Activated CD8-positive, alpha-beta memory T cell treated with anti-CD3 and anti-CD28 coated beads, Interleukin-2, amount 10 ng/mL, durations not matched to agents 7 days and 5 days (primary cell): ENCODE results near the gene TMEM184B. TPM values are rescaled to one million over a fixed set of nuclear protein-coding genes. Genes with fewer than 3 reads are reported as not detected.

ENCODE experiments used
- ATAC-seq: fragments of 150-1000 bp; cut with Tn5 transposase; one replicate; pipeline ENCODE4 v1.10.0; 2021; ENCODE audit warnings: moderate library complexity
- CTCF ChIA-PET: fragments of 350-600 bp; sonication (Branson Sonifier 250); formaldehyde crosslinking; loops from one replicate; lab custom pipeline; 2021; ENCODE audit warnings: antibody characterized with exemption; lab: Charles Lee
- DNase-seq: peaks from one replicate; pipeline ENCODE4 v3.0.0-alpha.2; 2020
- H3K27ac Mint-ChIP-seq: one replicate; pipeline ENCODE4 v1.8.0; 2021; ENCODE audit warnings: mild to moderate bottlenecking, mixed read lengths
- H3K27me3 Mint-ChIP-seq: one replicate; pipeline ENCODE4 v1.8.0; 2021; ENCODE audit warnings: mixed read lengths
- H3K36me3 Mint-ChIP-seq: one replicate; pipeline ENCODE4 v1.8.0; 2021; ENCODE audit warnings: mild to moderate bottlenecking, mixed read lengths
- H3K4me1 Mint-ChIP-seq: one replicate; pipeline ENCODE4 v1.8.0; 2021; ENCODE audit warnings: mixed read lengths
- H3K4me3 Mint-ChIP-seq: one replicate; pipeline ENCODE4 v1.8.0; 2021; ENCODE audit warnings: mild to moderate bottlenecking, moderate library complexity, mixed read lengths
- H3K9me3 Mint-ChIP-seq: one replicate; pipeline ENCODE4 v1.8.0; 2022; ENCODE audit warnings: low read depth, mixed read lengths
- total RNA-seq, 2 experiments: library from RNA; stranded (reverse); gene quantifications; one replicate each; pipeline ENCODE4 v1.2.3, GENCODE V29; 2021

The TMEM184B gene
- total RNA-seq, 2 experiments from 2014 or later: 29.8 to 35.5 TPM

DNA sequence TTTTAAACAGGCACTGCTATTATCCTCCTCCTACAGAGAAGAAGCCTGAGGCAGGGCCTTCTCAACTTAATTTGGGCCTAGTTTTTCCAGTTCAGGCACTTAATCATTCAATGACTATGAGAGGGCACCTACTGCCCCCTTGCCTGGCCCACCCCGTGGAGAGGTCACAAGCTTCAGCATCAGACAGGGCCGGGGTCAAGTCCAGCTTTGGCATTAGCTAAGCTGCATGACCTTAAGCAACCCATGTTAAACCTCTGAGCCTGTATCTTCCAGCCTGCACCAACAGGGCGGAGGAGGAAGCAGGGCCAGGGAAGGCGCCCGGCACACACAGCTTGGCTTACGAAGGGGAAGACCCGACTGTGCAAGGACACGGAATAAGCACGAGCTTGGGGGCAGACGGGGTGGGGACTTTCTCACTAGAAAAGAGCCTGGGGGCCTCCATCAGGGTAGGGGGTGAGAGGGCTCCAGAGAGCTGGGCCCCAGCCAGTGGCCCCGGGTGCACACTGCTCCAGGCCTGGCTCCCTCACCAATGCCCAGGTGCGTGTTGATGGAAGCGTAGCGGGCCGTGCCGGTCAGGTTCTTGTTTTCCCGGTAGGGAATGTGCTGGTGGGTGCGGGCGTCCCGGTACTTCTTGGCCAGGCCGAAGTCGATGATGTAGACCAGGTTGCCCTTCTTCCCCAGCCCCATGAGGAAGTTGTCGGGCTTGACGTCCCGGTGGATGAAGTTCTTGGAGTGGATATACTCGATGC is 27.6 kb upstream of the TMEM184B start:
- no peak overlapping the region for H3K27ac Mint-ChIP-seq
- H3K4me3 Mint-ChIP-seq: no peak overlapping the region
- CTCF ChIA-PET: no interaction called here
- no peak for DNase-seq
- no peaks in the 10 kb centered on the region for H3K9me3 Mint-ChIP-seq
- ATAC-seq: no peak
- H3K27me3 Mint-ChIP-seq: no peaks in the 10 kb centered on the region
- H3K4me1 Mint-ChIP-seq: peaks cover 3% of the 10 kb centered on the region
- H3K36me3 Mint-ChIP-seq: peaks cover 21% of the 10 kb centered on the region

DNA sequence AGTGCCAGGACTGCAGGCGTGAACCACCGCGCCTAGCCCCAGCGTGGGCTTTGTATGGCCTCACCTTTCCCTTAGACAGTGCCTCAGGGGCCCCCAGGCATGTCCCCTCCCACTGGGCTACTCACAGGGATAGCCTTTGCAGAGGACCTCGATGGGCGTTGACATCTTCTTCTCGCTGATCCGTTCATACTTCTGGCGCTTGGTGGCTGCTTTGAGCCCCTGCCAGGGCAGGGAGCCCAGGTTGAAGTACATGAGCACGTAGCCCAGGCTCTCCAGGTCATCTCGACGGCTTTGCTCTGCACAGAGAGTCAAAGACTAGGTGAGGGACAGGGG is 26.9 kb upstream of the TMEM184B start:
- CTCF ChIA-PET: no interaction called here
- peaks cover 20% of the 10 kb centered on the region for H3K36me3 Mint-ChIP-seq
- no peaks in the 10 kb centered on the region for H3K27me3 Mint-ChIP-seq
- no peak overlapping the region for H3K4me3 Mint-ChIP-seq
- ATAC-seq (no peak), DNase-seq (no peak)
- H3K4me1 Mint-ChIP-seq: peaks cover 2% of the 10 kb centered on the region
- no peak overlapping the region for H3K27ac Mint-ChIP-seq
- no peaks in the 10 kb centered on the region for H3K9me3 Mint-ChIP-seq

DNA sequence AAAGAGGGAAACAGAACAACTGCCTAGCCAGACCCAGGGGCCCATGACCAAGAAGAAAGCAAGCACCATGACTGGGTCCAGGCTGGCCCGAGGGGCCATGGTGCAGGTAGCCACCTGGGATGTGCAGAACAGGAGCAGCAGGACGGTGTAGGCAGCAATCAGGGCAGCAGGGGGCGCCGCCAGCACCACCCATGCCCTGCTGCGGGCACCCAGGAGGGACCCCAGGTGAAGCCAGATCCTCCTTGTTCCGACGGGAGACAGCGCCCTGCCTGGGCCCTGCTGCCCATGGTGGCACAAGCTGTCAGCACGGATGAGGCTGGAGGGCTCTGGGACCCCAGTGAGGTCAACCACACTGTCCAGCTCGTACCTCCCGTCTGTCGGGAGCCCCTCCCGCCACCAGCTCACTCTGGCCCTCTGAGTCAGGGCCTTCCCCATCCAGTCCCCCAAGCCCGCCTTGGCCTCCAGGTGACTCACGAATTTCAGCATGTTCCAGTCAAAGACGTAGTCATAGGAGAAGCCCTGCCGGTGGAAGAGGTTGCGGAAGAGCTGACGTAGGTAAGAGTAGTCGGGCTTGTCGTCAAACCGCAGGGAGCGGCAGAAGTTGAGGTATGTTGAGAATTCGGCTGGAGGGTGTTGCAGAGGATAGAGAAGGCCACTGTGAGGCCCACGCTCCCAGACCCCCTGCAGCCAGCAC is 25.6 kb upstream of the TMEM184B start:
- no peak overlapping the region for H3K4me3 Mint-ChIP-seq
- ATAC-seq: no peak

DNA sequence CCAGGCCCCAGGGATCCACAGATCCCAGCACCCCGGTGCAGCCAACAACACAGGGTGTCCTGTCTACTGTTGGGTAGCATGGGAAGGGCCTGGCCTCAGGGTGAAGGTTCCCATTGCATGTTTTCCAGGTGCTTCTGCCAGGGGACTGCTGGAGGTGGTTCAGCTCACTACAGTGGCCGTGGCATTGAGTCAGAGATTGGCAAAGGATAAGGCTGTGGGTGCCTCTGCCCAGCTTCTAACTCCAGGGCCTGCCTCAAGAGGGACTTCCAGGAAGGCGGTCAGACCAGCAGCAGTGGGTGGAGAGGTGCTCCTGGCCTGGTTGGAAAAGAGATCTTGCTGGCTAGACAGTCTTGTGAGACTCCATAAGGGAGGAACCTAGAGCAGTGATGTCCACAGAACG is 23.6 kb upstream of the TMEM184B start:
- no peak overlapping the region for H3K4me3 Mint-ChIP-seq
- no peaks in the 10 kb centered on the region for H3K9me3 Mint-ChIP-seq
- no peak for DNase-seq
- CTCF ChIA-PET: interaction anchor here (0.7 to 1.4 kb wide), 2 partner anchors 21 to 49 kb away, joined by 3 read pairs; no protein-coding TSS in a partner anchor
- no peak for ATAC-seq
- H3K4me1 Mint-ChIP-seq: no peaks in the 10 kb centered on the region
- H3K27ac Mint-ChIP-seq: no peak overlapping the region
- H3K27me3 Mint-ChIP-seq: no peaks in the 10 kb centered on the region
- H3K36me3 Mint-ChIP-seq: peaks cover 14% of the 10 kb centered on the region

More for the DNA sequence above, 25.6 kb upstream of the TMEM184B start:
- H3K9me3 Mint-ChIP-seq: no peaks in the 10 kb centered on the region
- no peaks in the 10 kb centered on the region for H3K27me3 Mint-ChIP-seq
- H3K36me3 Mint-ChIP-seq: peaks cover 18% of the 10 kb centered on the region
- H3K27ac Mint-ChIP-seq: no peak overlapping the region
- no peaks in the 10 kb centered on the region for H3K4me1 Mint-ChIP-seq
- peak; percentile 47 for DNase-seq
- CTCF ChIA-PET: interaction anchor here (0.6 to 1.2 kb wide), 3 partner anchors 14 to 26 kb away, joined by 3 read pairs; partner anchors contain the start of gene TMEM184B

DNA sequence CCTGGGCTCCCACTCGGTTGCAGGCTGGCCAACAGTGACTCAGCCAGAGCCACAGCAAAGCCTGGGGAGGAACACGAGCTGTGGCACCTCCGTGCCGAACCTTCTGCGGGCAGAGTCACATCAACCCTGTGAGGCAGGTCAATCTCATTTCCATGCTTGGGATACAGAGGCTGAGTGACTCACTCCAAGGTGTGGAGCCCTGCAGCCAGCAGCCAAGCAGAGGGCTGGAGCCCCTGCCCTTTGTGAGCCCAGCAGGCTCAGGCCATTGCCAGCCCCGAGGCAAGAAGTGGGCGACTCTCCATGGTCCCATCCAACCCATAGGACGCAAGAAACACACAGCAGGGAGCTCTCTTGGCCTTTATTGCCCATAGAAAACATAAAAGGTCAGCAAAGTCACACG is 23.1 kb upstream of the TMEM184B start:
- Mint-ChIP-seq H3K4me3 (no peak overlapping the region), H3K4me1 (no peaks in the 10 kb centered on the region), H3K9me3 (no peaks in the 10 kb centered on the region), H3K27me3 (no peaks in the 10 kb centered on the region), H3K27ac (no peak overlapping the region), H3K36me3 (peaks cover 14% of the 10 kb centered on the region)
- CTCF ChIA-PET: interaction anchor here (0.6 to 1.4 kb wide), 2 partner anchors 22 to 294 kb away, joined by 3 read pairs; no protein-coding TSS in a partner anchor
- ATAC-seq (no peak), DNase-seq (no peak)

DNA sequence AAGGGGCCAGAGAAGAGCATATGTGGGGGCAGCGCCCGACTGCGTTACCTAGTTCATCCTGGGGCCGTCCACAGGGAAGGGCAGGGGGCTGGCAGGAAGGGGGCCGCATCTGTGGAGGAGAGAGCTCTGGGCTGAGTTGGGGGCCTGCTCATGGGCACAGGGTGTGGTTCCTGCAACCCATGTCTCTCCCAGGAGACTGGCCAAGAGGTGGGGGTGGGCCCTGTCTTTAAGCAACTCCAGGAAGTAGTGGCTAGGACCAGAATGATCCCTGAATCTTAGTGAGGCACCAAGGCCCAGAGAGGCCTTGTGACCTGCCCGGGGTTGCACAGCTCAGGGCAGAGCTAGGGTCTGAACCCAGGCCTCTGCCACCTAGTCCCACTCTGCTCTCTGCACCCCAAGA is 22.5 kb upstream of the TMEM184B start:
- CTCF ChIA-PET: interaction anchor here (0.6 to 1.4 kb wide), 3 partner anchors 22 to 295 kb away, joined by 3 read pairs; no protein-coding TSS in a partner anchor
- Mint-ChIP-seq H3K4me3 (no peak overlapping the region), H3K9me3 (no peaks in the 10 kb centered on the region), H3K36me3 (peaks cover 14% of the 10 kb centered on the region), H3K27me3 (no peaks in the 10 kb centered on the region), H3K4me1 (no peaks in the 10 kb centered on the region), H3K27ac (no peak overlapping the region)
- DNase-seq (no peak), ATAC-seq (no peak)

DNA sequence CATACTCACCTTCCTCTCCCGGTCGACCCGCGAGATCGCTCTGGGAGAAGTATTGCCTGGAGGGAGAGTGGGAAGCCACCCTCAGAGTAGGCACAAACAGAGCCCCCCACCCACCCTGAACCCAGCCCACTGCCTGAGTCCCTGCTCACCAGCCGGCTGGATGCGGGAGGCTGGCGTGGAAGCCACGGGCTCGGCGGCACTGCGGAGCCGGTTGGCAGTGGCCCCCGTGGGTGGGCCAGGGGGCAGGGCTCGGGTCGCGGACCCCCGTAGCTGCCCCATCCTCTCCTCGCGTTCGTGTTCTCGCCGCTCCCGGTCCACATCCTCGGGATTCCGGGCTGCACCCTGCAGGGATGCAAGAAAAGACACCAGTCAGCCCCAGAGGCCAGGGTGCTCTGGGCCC is 21.4 kb upstream of the TMEM184B start:
- CTCF ChIA-PET: no interaction called here
- no peak for ATAC-seq
- no peak overlapping the region for H3K4me3 Mint-ChIP-seq
- no peaks in the 10 kb centered on the region for H3K9me3 Mint-ChIP-seq
- H3K36me3 Mint-ChIP-seq: peaks cover 11% of the 10 kb centered on the region
- no peak overlapping the region for H3K27ac Mint-ChIP-seq
- H3K27me3 Mint-ChIP-seq: no peaks in the 10 kb centered on the region
- DNase-seq: no peak
- H3K4me1 Mint-ChIP-seq: no peaks in the 10 kb centered on the region

DNA sequence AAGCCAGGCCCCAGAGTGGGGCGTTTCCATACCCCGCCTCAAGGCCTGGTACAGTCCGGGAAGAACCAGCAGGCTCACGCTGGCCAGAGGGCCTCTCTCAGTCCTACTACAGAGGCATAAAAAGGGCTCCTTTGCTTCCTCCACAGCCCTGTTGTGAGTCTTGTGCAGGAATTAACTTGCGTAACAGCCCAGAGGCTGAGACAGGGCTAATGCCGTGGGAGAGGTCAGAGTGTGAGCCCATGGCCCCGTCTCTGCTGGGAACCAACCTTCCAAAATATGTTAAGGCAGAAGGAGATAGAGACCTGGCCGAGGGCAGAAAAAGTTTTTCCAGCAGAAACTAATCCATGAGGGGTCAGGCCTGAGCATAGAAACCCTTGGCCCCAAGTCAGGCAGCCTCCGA is 19.9 kb upstream of the TMEM184B start:
- H3K27ac Mint-ChIP-seq: no peak overlapping the region
- H3K27me3 Mint-ChIP-seq: no peaks in the 10 kb centered on the region
- H3K4me3 Mint-ChIP-seq: no peak overlapping the region
- H3K9me3 Mint-ChIP-seq: no peaks in the 10 kb centered on the region
- no peaks in the 10 kb centered on the region for H3K4me1 Mint-ChIP-seq
- H3K36me3 Mint-ChIP-seq: peaks cover 7% of the 10 kb centered on the region
- DNase-seq (no peak), ATAC-seq (no peak)
- CTCF ChIA-PET: no interaction called here

DNA sequence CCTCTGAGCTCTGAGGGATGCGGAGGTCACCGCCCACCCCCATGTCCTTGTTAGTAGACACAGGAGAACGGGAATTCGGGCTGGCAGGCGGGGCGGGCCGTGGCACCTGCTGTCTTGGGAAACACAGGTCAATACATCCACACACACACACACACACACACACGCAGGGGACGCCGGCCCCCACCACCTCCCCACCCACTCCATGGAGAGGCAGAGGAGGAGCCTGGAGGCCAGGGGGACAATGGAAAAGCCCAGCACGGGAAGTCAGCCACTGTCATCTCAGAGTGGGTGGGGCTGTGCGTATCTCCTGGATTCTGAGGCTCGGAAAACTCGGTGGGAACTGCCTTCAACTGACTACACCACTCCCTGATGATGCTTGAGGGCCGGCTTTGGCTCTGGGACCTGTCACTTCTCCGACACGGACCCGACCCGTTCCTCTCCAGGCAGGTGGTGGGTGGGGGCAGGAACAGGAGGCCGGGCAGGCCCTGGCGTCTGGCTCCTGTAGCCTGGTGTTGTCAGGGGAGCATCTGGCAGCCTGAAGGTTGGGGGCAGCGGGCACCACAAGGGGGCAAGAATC is 18.5 kb upstream of the TMEM184B start:
- H3K4me1 Mint-ChIP-seq: no peaks in the 10 kb centered on the region
- peaks cover 3% of the 10 kb centered on the region for H3K36me3 Mint-ChIP-seq
- no peaks in the 10 kb centered on the region for H3K27me3 Mint-ChIP-seq
- DNase-seq (no peak), ATAC-seq (no peak)
- no peak overlapping the region for H3K27ac Mint-ChIP-seq
- H3K4me3 Mint-ChIP-seq: no peak overlapping the region
- no peaks in the 10 kb centered on the region for H3K9me3 Mint-ChIP-seq
- CTCF ChIA-PET: no interaction called here

DNA sequence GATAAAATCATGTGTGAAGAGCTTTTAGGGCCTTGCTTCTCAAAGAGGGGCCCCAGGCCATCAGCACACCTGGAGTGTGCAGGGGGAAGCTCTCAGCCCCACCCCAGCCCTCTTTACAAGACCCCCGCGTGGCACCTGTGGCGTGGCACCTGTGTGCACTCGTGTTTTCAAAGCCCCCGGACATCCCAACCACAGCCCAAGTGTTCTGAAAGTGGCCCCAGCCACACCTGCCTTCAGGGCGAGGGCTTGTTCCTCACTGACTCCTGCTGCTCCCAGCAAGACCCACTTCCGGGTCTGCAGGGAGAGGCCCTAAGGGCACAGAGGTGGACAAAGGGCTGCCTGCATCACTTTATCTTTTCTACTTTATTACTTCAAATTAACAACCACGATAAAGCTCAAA is 17.5 kb upstream of the TMEM184B start:
- Mint-ChIP-seq H3K36me3 (peaks cover 3% of the 10 kb centered on the region), H3K27ac (no peak overlapping the region), H3K4me3 (no peak overlapping the region), H3K27me3 (no peaks in the 10 kb centered on the region), H3K9me3 (no peaks in the 10 kb centered on the region), H3K4me1 (no peaks in the 10 kb centered on the region)
- no peak for ATAC-seq
- no peak for DNase-seq
- CTCF ChIA-PET: interaction anchor here (1.4 kb wide), 1 partner anchor 48 kb away, joined by 3 read pairs; no protein-coding TSS in a partner anchor

DNA sequence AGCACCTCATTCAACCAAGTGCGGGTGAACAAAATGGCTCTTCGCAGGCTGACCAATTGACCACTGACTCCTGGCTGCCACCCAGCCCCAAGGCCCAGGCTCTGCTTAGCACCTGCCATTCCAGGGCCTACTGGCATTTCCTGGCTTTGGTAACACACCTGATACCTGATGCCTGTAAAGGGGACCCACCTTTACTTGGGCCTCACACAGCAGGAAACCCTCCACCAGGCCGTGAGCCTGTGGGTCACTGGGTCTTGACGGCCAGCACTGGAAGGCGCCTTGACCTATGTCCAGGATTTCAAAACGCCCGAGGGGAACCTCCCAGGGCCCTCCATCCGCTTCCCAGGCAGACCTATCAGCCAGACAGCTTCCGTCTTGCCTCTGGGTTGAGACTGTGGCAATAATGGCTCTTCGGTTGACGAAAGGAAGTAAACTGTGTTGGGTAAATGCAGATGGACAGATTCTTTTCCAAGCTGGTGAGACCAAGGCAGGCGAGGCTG is 16.8 kb upstream of the TMEM184B start:
- no peak for DNase-seq
- Mint-ChIP-seq H3K4me3 (no peak overlapping the region), H3K9me3 (no peaks in the 10 kb centered on the region), H3K4me1 (no peaks in the 10 kb centered on the region), H3K36me3 (peaks cover 3% of the 10 kb centered on the region), H3K27ac (no peak overlapping the region), H3K27me3 (no peaks in the 10 kb centered on the region)
- ATAC-seq: no peak
- CTCF ChIA-PET: interaction anchor here (1.4 kb wide), 2 partner anchors 47 to 60 kb away, joined by 3 read pairs; no protein-coding TSS in a partner anchor

DNA sequence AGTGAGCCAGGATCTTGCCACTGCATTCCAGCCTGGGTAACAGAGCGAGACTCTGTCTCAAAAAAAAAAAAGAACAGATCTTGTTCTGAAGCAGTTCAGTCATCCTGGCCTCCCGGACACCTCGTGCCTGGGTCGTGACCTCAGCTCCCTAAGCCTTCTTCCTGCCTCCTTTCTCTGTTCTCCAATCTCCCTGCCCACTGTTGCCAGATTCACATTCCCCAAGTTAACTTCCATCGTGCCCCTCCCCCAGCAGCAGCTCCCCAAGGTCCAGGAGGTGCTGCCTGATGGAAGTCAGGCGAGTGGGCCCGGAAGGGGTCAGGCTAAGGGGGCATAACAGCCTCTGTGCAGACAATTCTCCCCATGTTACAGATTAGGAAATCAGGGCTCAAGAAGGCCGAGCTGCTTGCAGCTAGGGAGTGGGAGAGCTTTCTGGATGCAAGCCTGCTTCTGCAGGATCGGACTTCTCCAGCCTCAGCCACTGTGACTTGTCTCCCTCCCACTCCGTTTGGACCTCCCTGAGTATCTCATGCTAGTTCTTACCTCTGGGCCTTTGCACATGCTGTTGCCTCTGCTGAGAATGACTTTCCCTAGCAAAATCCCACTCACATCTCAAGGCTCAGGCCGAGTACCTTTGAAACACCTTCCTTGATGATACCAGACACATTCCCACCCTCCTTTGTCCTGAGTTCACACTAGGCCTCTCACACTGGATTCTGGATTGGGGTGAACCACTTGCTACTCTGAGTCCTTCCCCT is 14.3 kb upstream of the TMEM184B start:
- CTCF ChIA-PET: interaction anchor here (1.4 kb wide), 1 partner anchor 21 kb away, joined by 3 read pairs; no protein-coding TSS in a partner anchor
- Mint-ChIP-seq H3K27me3 (no peaks in the 10 kb centered on the region), H3K36me3 (peaks cover 3% of the 10 kb centered on the region), H3K4me1 (no peaks in the 10 kb centered on the region), H3K9me3 (no peaks in the 10 kb centered on the region), H3K4me3 (no peak overlapping the region), H3K27ac (no peak overlapping the region)
- DNase-seq (no peak), ATAC-seq (no peak)

DNA sequence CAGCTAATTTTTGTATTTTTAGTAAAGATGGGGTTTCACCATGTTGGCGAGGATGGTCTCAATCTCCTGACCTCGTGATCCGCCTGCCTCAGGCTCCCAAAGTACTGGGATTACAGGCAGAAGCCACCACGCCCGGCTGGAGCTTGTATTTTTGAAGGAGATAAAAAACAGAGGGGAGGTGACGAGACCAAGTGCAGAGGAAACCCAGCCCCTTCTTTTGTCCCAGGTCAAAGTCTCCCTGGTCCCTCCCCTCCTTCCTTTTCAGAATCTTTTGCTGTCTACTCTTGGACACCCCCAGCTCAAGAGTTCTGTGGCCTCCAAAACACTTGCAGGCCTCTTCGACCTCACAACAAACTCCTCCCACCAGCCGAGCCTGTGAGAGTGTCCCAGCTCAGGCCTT is 12.2 kb upstream of the TMEM184B start:
- Mint-ChIP-seq H3K27me3 (no peaks in the 10 kb centered on the region), H3K4me3 (no peak overlapping the region), H3K9me3 (no peaks in the 10 kb centered on the region), H3K27ac (no peak overlapping the region), H3K36me3 (peaks cover 3% of the 10 kb centered on the region), H3K4me1 (no peaks in the 10 kb centered on the region)
- ATAC-seq (no peak), DNase-seq (no peak)
- CTCF ChIA-PET: interaction anchor here (1.5 kb wide), 1 partner anchor 233 kb away, joined by 3 read pairs; no protein-coding TSS in a partner anchor
